Thyroid gland (tissue), 4 donors: Measurements from ENCODE around the gene UBXN10.

Experiments
- CTCF ChIP-seq, 6 experiments: fragments of 200-600 bp in 3 of 6; fragments of 450-650 bp in 3 of 6; sonication (generic) in 3 of 6; IDR thresholded peaks; one replicate each; pipeline ENCODE4 v1.5.1; 2016 to 2019; ENCODE audit warnings: antibody characterized with exemption in 6 of 6, mild to moderate bottlenecking in 2 of 6, inconsistent platforms in 1 of 6, moderate library complexity in 1 of 6
- POLR2A ChIP-seq, 2 donors: fragments of 450-650 bp; IDR thresholded peaks; one replicate each; pipeline ENCODE4 v1.6.1; 2017; ENCODE audit warnings: antibody characterized with exemption in 2 of 2, mild to moderate bottlenecking in 2 of 2, moderate library complexity in 1 of 2

DNA sequence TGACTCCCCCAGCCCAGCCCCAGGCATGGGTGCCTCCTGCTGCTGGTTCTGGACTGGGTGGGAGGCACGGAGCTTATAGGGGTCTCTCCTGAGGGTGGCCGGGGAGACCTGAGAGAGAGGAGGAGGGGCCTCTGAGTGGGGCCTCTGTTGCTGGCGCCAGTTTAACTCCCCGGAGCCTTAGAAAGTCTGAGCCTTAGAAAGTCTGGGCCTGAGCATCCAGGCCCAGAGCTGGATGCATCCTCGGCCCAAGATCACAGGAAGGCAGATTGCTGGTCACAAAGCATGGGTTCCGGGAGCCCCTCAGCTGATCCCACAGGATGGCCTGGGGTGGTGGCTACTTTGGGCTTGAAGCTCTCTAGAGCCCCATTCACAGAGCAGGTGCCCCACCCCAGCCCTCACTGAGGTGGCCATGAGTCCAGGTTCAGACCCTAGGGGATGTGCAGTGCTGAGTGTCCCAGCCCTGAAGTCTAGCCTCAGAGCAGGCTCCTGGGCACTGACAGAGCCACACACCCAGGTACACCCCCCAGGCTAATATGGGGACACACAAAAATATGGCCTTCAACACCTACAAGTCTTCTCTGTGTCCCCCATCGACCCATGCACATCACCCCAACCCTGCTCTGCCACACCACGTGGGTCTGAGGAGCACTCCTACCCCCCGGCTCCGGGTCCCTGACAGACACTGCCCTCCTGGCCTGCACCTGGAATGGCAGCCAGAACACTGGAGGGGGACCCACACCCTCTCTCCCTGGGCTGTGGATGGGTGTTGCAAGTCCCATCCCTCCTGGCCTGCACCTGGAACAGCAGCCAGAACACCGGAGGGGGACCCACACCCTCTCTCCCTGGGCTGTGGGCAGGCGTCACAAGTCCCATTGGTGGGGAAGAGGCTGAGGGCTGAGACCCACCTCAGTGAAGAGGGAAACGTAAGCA lies 37.1 kb upstream of the UBXN10 start:
- no peak for TF ChIP-seq CTCF (IDR thresholded peaks at IDR 0.05)
- no peak for TF ChIP-seq POLR2A (IDR thresholded peaks at IDR 0.05)
